ENCODE data around the gene ZC3HAV1L. TPM values are rescaled to one million over a fixed set of nuclear protein-coding genes. Genes with fewer than 3 reads are reported as not detected.

The ZC3HAV1L gene
- total and polyA plus RNA-seq, 2 of the 13 experiments (the other 11 are each of a cell fraction or from before 2014, with no cell fraction given), result 8.4 to 11.1 TPM

GRCh38 chr7:138980563-138981291 is 55.1 kb downstream of the ZC3HAV1L start (continued):
- TF ChIP-seq STAG1 (CRISPR knock-in tag; IDR thresholded peaks at IDR 0.05) (no peak), STAT5B (CRISPR knock-in tag; IDR thresholded peaks at IDR 0.05) (no peak), SNRNP70 (IDR thresholded peaks at IDR 0.05; ENCODE audit: low read depth, low read length) (no peak), ZBTB43 (CRISPR knock-in tag; conservative IDR thresholded peaks at IDR 0.05) (no peak), ZSCAN31 (CRISPR knock-in tag; IDR thresholded peaks at IDR 0.05; ENCODE audit: low read depth) (0 out of 2 replicates have a peak, but pooled peaks have one; percentile 36), ZKSCAN1 (IDR thresholded peaks at IDR 0.05; ENCODE audit: low read length) (no peak), MLXIP (CRISPR knock-in tag; IDR thresholded peaks at IDR 0.05; ENCODE audit: borderline replicate concordance) (no peak), NR1H2 (CRISPR knock-in tag; IDR thresholded peaks at IDR 0.05; ENCODE audit: borderline replicate concordance, low read depth) (no peak), ZNF18 (CRISPR knock-in tag; IDR thresholded peaks at IDR 0.05; ENCODE audit: insufficient replicate concordance) (no peak), SETDB1 (CRISPR knock-in tag; IDR thresholded peaks at IDR 0.05; ENCODE audit: borderline replicate concordance) (0 out of 2 replicates have a peak, but pooled peaks have one; percentile 27), MYC (CRISPR knock-in tag; IDR thresholded peaks at IDR 0.05; ENCODE audit: borderline replicate concordance) (peak; percentile 25; the same call in 1 of the 2 replicates), UBTF (CRISPR knock-in tag; IDR thresholded peaks at IDR 0.05) (peak; percentile 20; the same call in 1 of the 2 replicates), ARID4A (CRISPR knock-in tag; IDR thresholded peaks at IDR 0.05; ENCODE audit: borderline replicate concordance) (peak; percentile 13; the same call in 1 of the 2 replicates), TGIF2 (CRISPR knock-in tag; IDR thresholded peaks at IDR 0.05) (no peak), ZFX (CRISPR knock-in tag; IDR thresholded peaks at IDR 0.05; ENCODE audit: low read depth) (peak; percentile 44; the same call in 1 of the 2 replicates)

Data from HepG2 (cell line).